ENCODE data around the gene PAN2.

PAN2 gene

GRCh38 chr12:56298828-56299227, 35.0 kb downstream of the PAN2 start:
- no peak overlapping the region for H3K27ac ChIP-seq
- DNase-seq: no peak
- H3K4me3 ChIP-seq (ENCODE audit: low read depth, low read length): peak overlapping the region; percentile 71
- no peak for TF ChIP-seq CTCF (IDR thresholded peaks at IDR 0.05; ENCODE audit: low read depth, low read length)
- no peaks in the 10 kb centered on the region for H3K27me3 ChIP-seq (ENCODE audit: insufficient read depth, low read depth, severe bottlenecking)
- H3K9me3 ChIP-seq (ENCODE audit: severe bottlenecking): no peaks in the 10 kb centered on the region
- peaks cover 46% of the 10 kb centered on the region for H3K36me3 ChIP-seq

DNA sequence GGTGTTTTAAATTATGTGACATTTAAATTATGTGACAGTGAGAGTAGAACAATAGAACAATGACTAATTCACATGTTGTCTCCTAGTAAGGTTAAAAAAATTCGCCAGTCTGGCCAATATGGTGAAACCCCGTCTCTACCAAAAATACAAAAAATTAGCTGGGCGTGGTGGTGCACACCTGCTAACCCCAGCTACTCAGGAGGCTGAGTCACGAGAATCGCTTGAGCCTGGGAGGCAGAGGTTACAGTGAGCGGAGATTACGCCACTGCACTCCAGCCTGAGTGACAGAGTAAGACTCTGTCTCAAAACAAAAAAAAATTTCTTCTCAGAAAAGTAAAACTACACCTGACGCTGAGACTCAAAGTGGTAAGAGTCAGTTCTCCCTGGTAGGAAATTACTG, 36.4 kb downstream of the PAN2 start:
- H3K4me3 ChIP-seq (ENCODE audit: low read depth, low read length): no peak overlapping the region

DNA sequence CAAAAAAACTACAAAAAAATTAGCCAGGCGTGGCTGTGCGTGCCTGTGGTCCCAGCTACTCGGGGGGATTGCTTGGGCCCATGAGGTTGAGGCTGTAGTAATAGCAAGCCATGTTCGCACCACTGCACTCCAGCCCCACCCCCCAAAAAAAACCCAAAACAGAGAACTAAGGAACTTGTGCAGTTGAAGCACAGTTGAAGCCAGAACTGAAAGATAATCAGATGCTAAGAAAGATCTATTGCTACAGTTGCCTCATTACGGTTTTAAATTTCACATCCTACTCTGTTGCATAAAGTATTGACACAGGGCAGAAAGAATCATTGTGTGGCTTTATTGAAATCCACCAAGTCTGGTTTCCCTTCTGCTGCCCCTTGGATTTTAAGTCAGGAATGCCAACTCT, 37.5 kb downstream of the PAN2 start:
- H3K36me3 ChIP-seq: peaks cover 62% of the 10 kb centered on the region
- no peak for DNase-seq
- TF ChIP-seq CTCF (IDR thresholded peaks at IDR 0.05; ENCODE audit: low read depth, low read length): no peak
- no peaks in the 10 kb centered on the region for H3K27me3 ChIP-seq (ENCODE audit: insufficient read depth, low read depth, severe bottlenecking)
- H3K9me3 ChIP-seq (ENCODE audit: severe bottlenecking): no peaks in the 10 kb centered on the region
- no peak overlapping the region for H3K27ac ChIP-seq
- no peak overlapping the region for H3K4me3 ChIP-seq (ENCODE audit: low read depth, low read length)

More for the DNA sequence above, 36.4 kb downstream of the PAN2 start:
- Histone ChIP-seq H3K9me3 (ENCODE audit: severe bottlenecking) (no peaks in the 10 kb centered on the region), H3K36me3 (peaks cover 57% of the 10 kb centered on the region), H3K27ac (no peak overlapping the region), H3K27me3 (ENCODE audit: insufficient read depth, low read depth, severe bottlenecking) (no peaks in the 10 kb centered on the region)
- DNase-seq: no peak
- TF ChIP-seq CTCF (IDR thresholded peaks at IDR 0.05; ENCODE audit: low read depth, low read length): no peak

GRCh38 chr12:56293795-56294194, 40.0 kb downstream of the PAN2 start:
- DNase-seq: no peak
- no peak for TF ChIP-seq CTCF (IDR thresholded peaks at IDR 0.05; ENCODE audit: low read depth, low read length)
- Histone ChIP-seq H3K4me3 (ENCODE audit: low read depth, low read length) (no peak overlapping the region), H3K27ac (no peak overlapping the region), H3K9me3 (ENCODE audit: severe bottlenecking) (no peaks in the 10 kb centered on the region), H3K27me3 (ENCODE audit: insufficient read depth, low read depth, severe bottlenecking) (no peaks in the 10 kb centered on the region), H3K36me3 (peaks cover 84% of the 10 kb centered on the region)

- Histone ChIP-seq H3K27me3 (ENCODE audit: insufficient read depth, low read depth, severe bottlenecking) (no peaks in the 10 kb centered on the region), H3K36me3 (peaks cover 75% of the 10 kb centered on the region), H3K27ac (peak overlapping the region; percentile 62), H3K9me3 (ENCODE audit: severe bottlenecking) (no peaks in the 10 kb centered on the region), H3K4me3 (ENCODE audit: low read depth, low read length) (no peak overlapping the region)
- DNase-seq: no peak
- no peak for TF ChIP-seq CTCF (IDR thresholded peaks at IDR 0.05; ENCODE audit: low read depth, low read length)
Measured at GRCh38 chr12:56288705-56289387, 45.0 kb downstream of the PAN2 start.
